Muscle layer of duodenum (tissue), 2 donors: ENCODE results near the gene EBF3.

Experiments
- H3K27ac ChIP-seq: one replicate; pipeline ENCODE4 v1.7.0; 2013; ENCODE audit warnings: mild to moderate bottlenecking, low read length
- H3K27me3 ChIP-seq: one replicate; pipeline ENCODE4 v1.7.0; 2013; ENCODE audit warnings: low read depth, mild to moderate bottlenecking, control low read depth, low read length
- H3K36me3 ChIP-seq, 2 donors: one replicate each; pipeline ENCODE4 v1.7.0; 2013; ENCODE audit warnings: low read length in 2 of 2, control low read depth in 1 of 2, mild to moderate bottlenecking in 1 of 2; ENCODE audit not compliant: insufficient read depth in 2 of 2, control insufficient read depth in 1 of 2
- H3K4me1 ChIP-seq, 2 donors: one replicate each; pipeline ENCODE4 v1.7.0; 2013; ENCODE audit warnings: low read length in 2 of 2, mild to moderate bottlenecking in 2 of 2, control low read depth in 1 of 2, moderate library complexity in 1 of 2; ENCODE audit not compliant: insufficient read depth in 2 of 2, control insufficient read depth in 1 of 2
- H3K4me3 ChIP-seq, 2 donors: one replicate each; pipeline ENCODE4 v1.7.0; 2013; ENCODE audit warnings: low read length in 2 of 2, low read depth in 1 of 2, mild to moderate bottlenecking in 1 of 2
- H3K9me3 ChIP-seq, 2 donors: one replicate each; pipeline ENCODE4 v1.7.0; 2013; ENCODE audit warnings: low read length in 2 of 2, control low read depth in 1 of 2, mild to moderate bottlenecking in 1 of 2; ENCODE audit not compliant: control insufficient read depth in 1 of 2
- donor health status: healthy.

The EBF3 gene

DNA sequence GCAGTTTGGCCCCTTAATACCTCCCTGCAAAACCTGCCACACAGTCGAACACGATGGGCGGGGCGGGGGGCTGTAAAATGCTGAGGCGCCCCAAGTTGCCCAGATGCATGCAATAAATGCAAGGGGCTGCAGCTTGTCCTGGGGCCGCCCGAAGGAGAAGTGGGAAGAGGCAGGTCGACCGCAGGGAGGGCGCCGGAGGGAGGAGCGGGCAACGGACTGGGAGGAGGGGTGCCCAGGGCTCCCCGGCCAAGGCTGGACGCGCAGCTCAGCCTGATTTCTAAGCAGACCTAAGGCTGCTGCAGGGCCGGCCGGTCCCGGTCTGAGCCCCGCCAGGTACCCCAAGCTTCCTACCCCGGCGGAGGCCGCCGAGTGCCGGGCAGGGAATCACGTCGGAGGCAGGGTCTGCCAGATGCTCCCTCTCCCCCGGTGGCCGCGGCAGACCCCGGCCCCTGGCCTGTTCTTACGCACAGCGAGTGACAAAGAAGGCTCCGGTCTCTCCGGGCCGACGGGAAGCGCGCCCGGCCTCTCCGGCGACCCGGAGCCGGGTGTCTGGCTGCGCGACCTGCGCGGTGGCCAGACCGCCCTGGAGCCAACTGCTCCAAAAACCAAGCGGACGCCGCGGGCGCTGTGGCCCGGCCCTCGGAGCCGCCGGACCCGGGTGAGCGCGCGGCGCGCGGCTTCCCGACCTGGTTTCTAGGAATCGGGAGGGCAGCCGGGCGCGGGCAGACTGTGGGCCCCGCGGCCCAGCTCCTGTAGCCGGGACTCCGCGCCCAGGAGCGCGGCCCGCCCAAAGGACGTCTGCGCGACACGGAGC is 744 bp upstream of the EBF3 start:
- Histone ChIP-seq H3K4me1 (peaks cover 0 to 55% of the 10 kb centered on the region in 2 donors), H3K27ac (no peak overlapping the region), H3K4me3 (peak overlapping the region in 1 of 2 donors; percentile 56), H3K27me3 (peaks cover 85% of the 10 kb centered on the region), H3K9me3 (no peaks in the 10 kb centered on the region), H3K36me3 (no peaks in the 10 kb centered on the region)

DNA sequence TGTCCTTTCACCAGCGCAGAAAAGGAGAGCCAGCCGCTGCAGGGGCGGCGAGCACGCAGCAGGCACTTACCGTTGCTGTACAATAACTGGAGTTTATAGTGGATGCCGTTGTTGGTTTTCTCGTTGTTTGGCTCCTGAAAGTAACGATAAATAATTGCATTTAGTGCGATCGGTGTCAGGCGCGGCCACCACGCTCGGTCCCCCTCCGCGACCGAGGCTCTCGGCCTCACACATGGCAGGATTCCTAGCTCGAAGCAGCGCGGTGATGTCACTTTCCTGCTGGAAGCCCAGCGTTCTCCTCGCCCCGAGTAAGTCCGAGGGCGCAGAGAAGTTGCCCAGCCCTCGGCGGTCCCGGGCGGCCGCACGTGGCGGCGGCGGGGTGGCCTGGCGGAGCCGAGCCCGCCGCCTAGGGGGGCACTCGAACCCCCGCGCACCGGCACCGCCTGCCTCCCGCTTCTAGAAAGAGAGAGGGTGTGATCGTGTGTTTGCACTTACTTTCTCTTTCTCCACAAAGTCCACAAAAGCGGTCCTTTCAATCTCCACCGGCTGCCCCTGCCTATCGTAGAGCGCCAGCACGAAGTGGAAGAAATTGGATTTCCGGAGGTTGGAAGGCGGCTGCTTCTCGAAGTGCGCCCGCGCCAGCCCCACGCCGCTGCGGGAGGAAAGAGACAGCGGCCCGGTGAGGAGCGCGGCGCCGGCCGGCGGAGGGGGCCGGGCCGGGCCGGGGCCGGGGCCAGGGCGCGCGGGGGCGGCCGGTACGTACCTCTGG is 1.0 kb downstream of the EBF3 start:
- peaks cover 0 to 54% of the 10 kb centered on the region in 2 donors for H3K4me1 ChIP-seq
- H3K9me3 ChIP-seq: no peaks in the 10 kb centered on the region
- peaks cover 81% of the 10 kb centered on the region for H3K27me3 ChIP-seq
- H3K4me3 ChIP-seq: peak overlapping the region; percentile 41 to 56
- no peaks in the 10 kb centered on the region for H3K36me3 ChIP-seq
- H3K27ac ChIP-seq: no peak overlapping the region

DNA sequence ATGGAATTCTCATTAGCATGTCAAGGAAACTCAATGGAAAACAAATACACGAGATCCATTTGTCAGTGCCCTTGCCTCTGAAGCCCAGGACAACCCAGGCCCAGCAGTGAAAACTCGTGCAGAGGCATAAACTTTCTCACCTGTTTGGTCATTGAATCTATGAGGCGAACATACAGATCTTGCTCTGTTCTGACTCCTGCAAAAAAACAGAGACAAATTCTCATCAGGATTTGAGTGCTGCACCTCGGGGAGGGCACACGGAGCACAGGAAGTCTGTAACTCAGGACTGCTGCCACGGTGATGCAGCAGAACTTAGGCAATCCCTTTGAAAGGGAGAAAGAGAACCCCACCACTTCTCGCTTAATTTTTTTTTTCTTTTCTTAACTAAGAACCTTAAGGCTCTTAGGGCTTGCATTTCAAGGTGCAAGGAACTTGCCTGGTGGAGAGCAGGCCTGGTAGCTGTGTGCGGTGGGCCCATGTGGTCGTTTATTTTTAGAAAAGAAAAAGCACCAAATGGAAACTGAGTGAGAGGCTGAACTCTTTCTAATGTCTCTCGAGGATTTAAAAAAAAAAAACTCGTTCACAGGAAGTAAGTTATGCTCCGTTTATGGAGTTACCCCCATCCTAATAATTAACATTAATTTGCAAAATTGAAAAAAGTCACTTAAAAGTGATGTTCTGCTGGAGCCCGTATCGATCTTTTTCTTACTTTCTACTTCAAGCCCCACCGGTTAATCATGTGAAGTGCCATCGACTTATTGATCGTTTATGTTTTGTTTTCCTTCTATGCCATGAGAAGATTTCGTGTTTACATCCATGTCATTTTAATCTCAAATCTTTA is 1.8 kb downstream of the EBF3 start:
- Histone ChIP-seq H3K4me1 (peaks cover 0 to 46% of the 10 kb centered on the region in 2 donors), H3K27me3 (peaks cover 81% of the 10 kb centered on the region), H3K4me3 (peak overlapping the region; percentile 41 to 56)

DNA sequence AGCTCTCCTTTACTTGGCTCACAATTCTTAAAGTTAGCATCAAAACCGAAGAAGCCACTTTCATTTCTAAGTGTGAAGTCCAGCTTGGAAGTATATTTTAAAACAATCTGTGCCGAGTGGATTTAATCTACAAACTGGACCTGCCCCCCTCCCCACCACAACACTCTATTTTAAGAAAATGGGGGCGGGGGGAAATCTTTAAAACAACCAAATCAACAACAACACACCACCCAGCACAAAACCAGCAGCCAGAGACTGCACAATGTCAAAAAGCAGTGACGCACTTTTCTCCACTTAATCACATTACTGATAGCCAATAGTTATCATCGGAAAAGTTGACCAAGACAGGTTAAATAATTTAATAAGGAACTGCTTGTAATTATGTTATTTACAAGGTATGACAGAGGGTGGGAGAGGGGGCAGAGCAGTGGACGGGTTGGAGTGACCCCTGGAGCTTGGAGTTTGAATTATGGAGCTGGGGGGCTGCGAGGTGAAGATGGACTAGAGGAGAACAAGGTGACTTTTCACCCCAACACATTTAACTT is 2.8 kb downstream of the EBF3 start:
- H3K27ac ChIP-seq: no peak overlapping the region
- H3K4me1 ChIP-seq: peaks cover 0 to 44% of the 10 kb centered on the region in 2 donors
- no peak overlapping the region for H3K4me3 ChIP-seq
- no peaks in the 10 kb centered on the region for H3K9me3 ChIP-seq
- no peaks in the 10 kb centered on the region for H3K36me3 ChIP-seq
- peaks cover 79% of the 10 kb centered on the region for H3K27me3 ChIP-seq

More for the DNA sequence above, 1.8 kb downstream of the EBF3 start:
- H3K27ac ChIP-seq: no peak overlapping the region
- H3K36me3 ChIP-seq: no peaks in the 10 kb centered on the region
- H3K9me3 ChIP-seq: no peaks in the 10 kb centered on the region

DNA sequence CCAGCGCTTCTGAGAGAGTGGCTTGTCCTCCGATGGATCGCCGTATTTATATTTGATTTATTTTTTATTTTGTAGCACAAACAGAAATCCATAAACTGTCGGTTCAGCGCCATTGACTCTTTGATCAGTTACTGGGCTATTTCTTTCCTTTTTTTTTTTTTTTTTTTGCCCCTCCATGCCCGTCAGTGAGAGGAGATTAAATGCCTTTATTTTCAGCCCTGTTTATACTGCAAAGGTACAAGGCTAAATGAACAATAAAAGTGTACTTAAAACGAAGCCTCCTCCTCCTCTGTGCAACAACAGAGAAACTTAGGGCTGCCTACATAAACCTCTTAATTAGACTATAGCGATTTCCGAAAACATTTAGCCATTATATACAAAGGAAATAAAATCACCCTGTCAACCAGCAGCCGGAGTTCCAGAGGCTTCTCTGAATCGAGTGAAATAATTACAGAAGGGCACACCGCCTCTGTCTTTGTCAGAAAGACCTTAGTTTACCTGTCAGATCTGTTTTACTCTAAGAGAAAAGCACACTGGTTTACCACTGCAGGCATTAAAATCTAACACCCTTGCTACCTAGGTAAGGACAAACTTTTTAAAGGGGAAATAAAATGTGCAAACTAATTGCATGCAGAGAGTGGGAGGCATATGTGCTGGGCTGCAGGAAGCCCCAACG is 3.5 kb downstream of the EBF3 start:
- Histone ChIP-seq H3K4me3 (no peak overlapping the region), H3K36me3 (no peaks in the 10 kb centered on the region), H3K27me3 (peaks cover 73% of the 10 kb centered on the region), H3K4me1 (peaks cover 0 to 44% of the 10 kb centered on the region in 2 donors), H3K27ac (no peak overlapping the region), H3K9me3 (no peaks in the 10 kb centered on the region)

DNA sequence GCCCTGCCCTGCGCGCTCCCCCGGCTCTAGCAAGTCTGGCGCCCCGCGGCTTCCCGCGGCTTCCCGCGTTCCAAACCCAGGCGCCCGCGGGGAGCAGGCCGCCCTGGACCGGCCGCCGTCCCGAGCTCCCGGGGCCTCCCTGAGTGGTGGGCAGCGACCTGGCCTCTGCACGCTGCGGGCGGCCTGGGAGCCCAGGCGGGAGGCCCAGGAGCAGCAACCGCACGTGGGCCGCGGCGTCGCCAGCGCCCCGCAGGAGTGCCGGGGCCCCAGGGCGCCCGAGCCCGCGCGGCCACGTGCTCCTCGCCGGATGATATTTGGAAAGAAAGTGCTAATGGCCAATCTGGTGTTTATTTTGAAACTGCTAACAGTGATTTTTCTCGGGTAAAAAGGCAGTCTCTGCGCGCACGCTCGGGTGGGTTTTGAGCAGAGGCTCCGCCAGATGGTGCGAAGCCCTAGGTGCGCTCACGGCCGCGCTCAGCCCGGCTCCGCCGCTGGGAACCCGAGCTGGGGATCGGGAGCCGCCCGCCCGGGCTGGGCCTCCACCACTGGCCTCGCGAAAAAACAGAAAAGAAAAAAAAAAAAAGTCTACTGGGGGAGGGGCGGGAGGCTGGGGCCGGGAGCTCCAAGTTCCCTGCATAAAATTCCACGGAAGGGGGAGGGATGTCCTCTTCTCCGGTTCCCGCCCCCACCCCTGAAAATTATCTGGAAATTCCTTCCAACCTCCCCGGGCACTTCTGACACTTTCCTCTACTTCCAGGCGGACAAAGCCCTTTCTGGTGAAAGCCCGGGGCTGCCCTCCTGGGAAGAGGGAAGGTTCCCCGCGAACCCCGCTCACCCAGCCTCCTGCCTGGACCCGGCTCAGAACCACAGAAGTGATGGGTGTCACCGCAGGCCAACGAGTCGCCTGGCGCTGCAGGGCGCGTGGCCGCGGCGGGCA is 4.3 kb downstream of the EBF3 start:
- H3K36me3 ChIP-seq: no peaks in the 10 kb centered on the region
- H3K27me3 ChIP-seq: peaks cover 72% of the 10 kb centered on the region
- peak overlapping the region in 1 of 2 donors; percentile 35 for H3K4me3 ChIP-seq
- H3K4me1 ChIP-seq: peaks cover 0 to 37% of the 10 kb centered on the region in 2 donors
- H3K27ac ChIP-seq: no peak overlapping the region
- H3K9me3 ChIP-seq: no peaks in the 10 kb centered on the region

DNA sequence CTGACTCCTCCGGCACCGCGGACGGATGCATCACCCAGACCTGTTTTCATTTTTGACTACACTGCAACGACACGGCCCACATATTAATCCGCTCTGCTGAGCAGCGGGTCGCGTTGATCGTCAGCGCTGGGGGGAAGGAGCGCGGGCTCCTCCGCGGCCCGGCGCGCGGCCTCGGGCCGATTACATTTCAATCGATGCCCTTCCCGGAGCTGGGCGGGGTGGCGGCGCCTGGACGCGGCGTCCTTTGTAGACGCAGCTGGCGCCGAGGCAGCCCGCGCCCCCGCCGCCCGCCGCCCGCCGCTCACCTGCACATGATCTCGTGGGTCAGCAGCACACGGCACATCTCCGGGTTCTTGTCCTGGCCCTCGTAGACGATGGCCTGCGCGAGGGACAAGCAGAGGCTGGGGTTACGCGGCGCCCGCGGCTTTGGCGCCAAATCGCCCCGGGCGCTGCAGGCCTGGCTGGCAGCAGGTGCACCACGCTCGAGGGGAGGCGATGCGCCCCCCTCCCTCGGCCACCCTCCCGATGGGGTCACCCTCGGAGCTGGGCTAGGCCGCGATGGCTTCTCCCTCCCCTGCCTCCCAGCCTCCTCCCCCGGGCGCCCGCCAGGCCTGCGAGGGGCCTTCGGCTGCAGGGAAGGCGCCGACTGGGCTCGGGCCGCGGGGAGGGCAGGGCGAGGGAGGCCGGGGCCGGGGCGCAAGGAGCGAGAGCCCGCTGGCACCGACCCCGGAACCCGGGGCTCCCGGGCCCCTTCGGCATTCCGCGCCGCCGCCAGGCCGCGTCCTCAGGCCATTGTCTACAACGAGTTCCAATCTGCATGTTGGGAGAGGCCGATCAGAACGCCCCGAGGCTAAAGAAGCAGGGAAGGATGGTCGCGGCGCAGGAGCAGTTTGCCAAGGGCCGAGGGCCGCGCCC is 5.2 kb downstream of the EBF3 start:
- Histone ChIP-seq H3K36me3 (no peaks in the 10 kb centered on the region), H3K27me3 (peaks cover 69% of the 10 kb centered on the region), H3K4me3 (peak overlapping the region in 1 of 2 donors; percentile 35), H3K27ac (no peak overlapping the region), H3K9me3 (no peaks in the 10 kb centered on the region), H3K4me1 (peaks cover 0 to 30% of the 10 kb centered on the region in 2 donors)

DNA sequence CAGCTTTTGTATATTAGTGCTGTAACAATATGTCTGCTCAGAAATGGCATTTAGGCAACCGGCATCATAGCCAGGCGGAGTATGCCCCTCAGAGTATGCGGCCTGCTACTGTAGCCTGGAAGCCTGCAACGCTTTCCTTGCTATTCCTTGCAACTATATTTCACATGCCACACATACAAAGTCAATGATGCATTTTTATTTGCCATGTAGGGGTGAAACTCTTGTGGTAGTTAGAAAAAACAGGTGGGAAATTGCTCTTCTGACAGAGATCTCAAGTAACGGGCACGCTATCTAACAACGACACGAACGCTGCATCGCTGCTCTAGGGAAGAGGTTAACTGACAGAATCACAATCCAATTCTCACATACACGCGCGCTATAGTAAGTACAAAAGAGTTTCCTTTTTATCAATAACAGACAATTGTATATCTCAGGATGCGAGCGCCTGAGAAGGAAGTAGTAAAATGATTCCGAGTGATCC is 5.9 kb downstream of the EBF3 start:
- no peak overlapping the region for H3K4me3 ChIP-seq
- no peaks in the 10 kb centered on the region for H3K36me3 ChIP-seq
- H3K27ac ChIP-seq: no peak overlapping the region
- H3K9me3 ChIP-seq: no peaks in the 10 kb centered on the region
- H3K27me3 ChIP-seq: peaks cover 72% of the 10 kb centered on the region
- H3K4me1 ChIP-seq: peaks cover 0 to 28% of the 10 kb centered on the region in 2 donors
